Fibroblast of villous mesenchyme (primary cell): Measurements from ENCODE around the gene BCR. TPM values are rescaled to one million over a fixed set of nuclear protein-coding genes. Genes with fewer than 3 reads are reported as not detected.
"Not testable (repeated sequence)": the region's sequence is repeated elsewhere in the genome, so short reads cannot be mapped to it uniquely, and the experiment has no call there.

ENCODE experiments used
- DNase-seq: peaks from one replicate; pipeline ENCODE4 v3.0.0-alpha.2; 2010; ENCODE audit warnings: low read depth
- H3K4me3 ChIP-seq: 2 replicates; pipeline ENCODE4 v1.5.1; 2011; ENCODE audit warnings: low read depth, mild to moderate bottlenecking, low read length
- CTCF ChIP-seq: IDR thresholded peaks from 2 replicates; pipeline ENCODE4 v1.5.1; 2012; ENCODE audit warnings: low read depth, mild to moderate bottlenecking, low read length; ENCODE audit not compliant: insufficient read depth
- total RNA-seq: library from RNA; depleted of rRNA; stranded (reverse); fragments of >200 nt; gene quantifications from 2 replicates; pipeline ENCODE4 v1.2.3, GENCODE V29; 2012

Gene BCR
- 36.7 and 40.9 TPM in 2 replicates for total RNA-seq

GRCh38 chr22:23180301-23180892 lies at the start of gene BCR:
TSS of gene BCR (plus strand) at chr22:23180509. CDS start at chr22:23180961, 452 bp downstream.
- peak; percentile 68 for DNase-seq
- peak within 1 kb of the TSS; percentile 73 for H3K4me3 ChIP-seq
- no peak for TF ChIP-seq CTCF

- no peak for TF ChIP-seq CTCF
- no peak overlapping the region for H3K4me3 ChIP-seq
- DNase-seq, result no peak
Observed at GRCh38 chr22:23130697-23131096, 49.6 kb upstream of the BCR start.

GRCh38 chr22:23131931-23132330 lies 48.4 kb upstream of the BCR start:
- H3K4me3 ChIP-seq, result no peak overlapping the region
- DNase-seq, result no peak
- TF ChIP-seq CTCF, result no peak

GRCh38 chr22:23132376-23133091 lies 47.8 kb upstream of the BCR start:
- no peak overlapping the region for H3K4me3 ChIP-seq
- no peak for DNase-seq
- no peak for TF ChIP-seq CTCF

GRCh38 chr22:23133922-23134321 lies 46.4 kb upstream of the BCR start:
- no peak overlapping the region for H3K4me3 ChIP-seq
- DNase-seq, result no peak
- no peak for TF ChIP-seq CTCF

GRCh38 chr22:23136991-23137390 lies 43.3 kb upstream of the BCR start:
- DNase-seq, result not testable (repeated sequence)

GRCh38 chr22:23137468-23137867 lies 42.8 kb upstream of the BCR start:
- no peak for DNase-seq
- TF ChIP-seq CTCF, result no peak
- H3K4me3 ChIP-seq, result no peak overlapping the region

More at GRCh38 chr22:23136991-23137390, 43.3 kb upstream of the BCR start:
- not testable (repeated sequence) for H3K4me3 ChIP-seq
